Measurements from ENCODE around the gene CCNA1.

CCNA1 gene

GRCh38 chr13:36428086-36428485 is 4.2 kb upstream of the CCNA1 start (continued):
- TF ChIP-seq ATF2 (tag by site-specific recombination; IDR thresholded peaks at IDR 0.05; ENCODE audit: low read depth) (no peak), REPIN1 (tag by site-specific recombination; IDR thresholded peaks at IDR 0.05; ENCODE audit: low read depth) (no peak)

- no peaks in the 10 kb centered on the region for H3K9me3 ChIP-seq (ENCODE audit: control insufficient read depth, insufficient read depth, low read depth, low read length)
- TF ChIP-seq ZNF37A (tag by site-specific recombination; IDR thresholded peaks at IDR 0.05) (no peak), INSM2 (tag by site-specific recombination; IDR thresholded peaks at IDR 0.05) (no peak), SCRT2 (tag by site-specific recombination; IDR thresholded peaks at IDR 0.05) (no peak), ZNF707 (tag by site-specific recombination; IDR thresholded peaks at IDR 0.05) (no peak), YY2 (tag by site-specific recombination; IDR thresholded peaks at IDR 0.05) (no peak)
- CTCF ChIA-PET, result no interaction called here
- POLR2A ChIA-PET, result no interaction called here
- no peaks in the 10 kb centered on the region; the same call in 1 of the 2 replicates for H3K4me1 ChIP-seq (ENCODE audit: control insufficient read depth, insufficient read depth, low read length)
- H3K36me3 ChIP-seq (ENCODE audit: control insufficient read depth in 2 of 2, insufficient read depth in 1 of 2, low read length in 2 of 2), result no peaks in the 10 kb centered on the region
- no peak overlapping the region for H3K4me3 ChIP-seq (ENCODE audit: low read depth, low read length)
- no peak overlapping the region for H3K27ac ChIP-seq (ENCODE audit: extremely low read depth, low read depth, low read length)
These were observed 1.8 kb upstream of the CCNA1 start for GRCh38 chr13:36430247-36431203.

GRCh38 chr13:36431204-36432105 is 840 bp upstream of the CCNA1 start:
- ChIA-PET CTCF (interaction anchor here (0.9 kb wide), 1 partner anchor 10 kb away, joined by 3 read pairs; no protein-coding TSS in a partner anchor), POLR2A (no interaction called here)
- Histone ChIP-seq H3K4me1 (ENCODE audit: control insufficient read depth, insufficient read depth, low read length) (no peaks in the 10 kb centered on the region; the same call in 1 of the 2 replicates), H3K9me3 (ENCODE audit: control insufficient read depth, insufficient read depth, low read depth, low read length) (no peaks in the 10 kb centered on the region), H3K27ac (ENCODE audit: extremely low read depth, low read depth, low read length) (peak overlapping the region; percentile 9; the same call in 1 of the 2 replicates), H3K36me3 (ENCODE audit: control insufficient read depth in 2 of 2, insufficient read depth in 1 of 2, low read length in 2 of 2) (no peaks in the 10 kb centered on the region), H3K4me3 (ENCODE audit: low read depth, low read length) (peak overlapping the region; percentile 62)
- TF ChIP-seq PATZ1 (tag by site-specific recombination; IDR thresholded peaks at IDR 0.05), result peak; percentile 57
- peak; percentile 64 for TF ChIP-seq KLF17 (tag by site-specific recombination; IDR thresholded peaks at IDR 0.05)
- no peak for TF ChIP-seq ZNF555 (tag by site-specific recombination; conservative IDR thresholded peaks at IDR 0.05)
- TF ChIP-seq ZEB2 (tag by site-specific recombination; IDR thresholded peaks at IDR 0.05), result 0 out of 2 replicates have a peak, but pooled peaks have one; percentile 26
- TF ChIP-seq ZNF394 (tag by site-specific recombination; IDR thresholded peaks at IDR 0.05; ENCODE audit: borderline replicate concordance), result 0 out of 2 replicates have a peak, but pooled peaks have one; percentile 11
- TF ChIP-seq ZBTB49 (tag by site-specific recombination; IDR thresholded peaks at IDR 0.05; ENCODE audit: low read depth), result no peak
- 0 out of 2 replicates have a peak, but pooled peaks have one; percentile 32 for TF ChIP-seq ZXDB (tag by site-specific recombination; IDR thresholded peaks at IDR 0.05)
- TF ChIP-seq ZNF23 (tag by site-specific recombination; IDR thresholded peaks at IDR 0.05; ENCODE audit: borderline replicate concordance), result no peak
- TF ChIP-seq ZNF677 (tag by site-specific recombination; IDR thresholded peaks at IDR 0.05), result no peak
- TF ChIP-seq ZBTB26 (tag by site-specific recombination; optimal IDR thresholded peaks at IDR 0.05), result peak; percentile 91
